HCT116 (cell line): ENCODE results near the gene CDRT15.

ENCODE experiments used
- CEBPB ChIP-seq: IDR thresholded peaks from 2 replicates; pipeline ENCODE4 v1.6.1; 2012; ENCODE audit warnings: low read depth
- CTCF ChIP-seq, 3 experiments: fragments of 200-600 bp in 1 of 3; sonication (generic) in 1 of 3; IDR thresholded peaks in 2 of 3; conservative IDR thresholded peaks in 1 of 3; 2 replicates each; pipeline ENCODE4 v1.5.1; 2012 to 2017; ENCODE audit warnings: low read depth in 2 of 3, low read length in 2 of 3, antibody characterized with exemption in 1 of 3, borderline replicate concordance in 1 of 3, control low read depth in 1 of 3, mild to moderate bottlenecking in 1 of 3, mixed read lengths in 1 of 3, mixed run types in 1 of 3, moderate library complexity in 1 of 3; ENCODE audit not compliant: insufficient read depth in 1 of 3
- ELF1 ChIP-seq: IDR thresholded peaks from 2 replicates; pipeline ENCODE4 v1.6.1; 2012; ENCODE audit warnings: low read depth, borderline replicate concordance
- SRF ChIP-seq: IDR thresholded peaks from 2 replicates; pipeline ENCODE4 v1.6.1; 2012; ENCODE audit warnings: low read depth
- ZNF274 ChIP-seq: fragments of 200-500 bp; sonication (Bioruptor generic); IDR thresholded peaks from 2 replicates; pipeline ENCODE4 v1.6.1; 2014; ENCODE audit warnings: mild to moderate bottlenecking, low read depth, low read length, inconsistent platforms

- no peak for TF ChIP-seq CTCF (IDR thresholded peaks at IDR 0.05 in 2 of 3, conservative IDR thresholded peaks at IDR 0.05 in 1 of 3; ENCODE audit: borderline replicate concordance in 1 of 3, insufficient read depth in 1 of 3, low read depth in 2 of 3, low read length in 2 of 3)
- TF ChIP-seq SRF = no peak
- TF ChIP-seq CEBPB = no peak
- TF ChIP-seq ELF1 = no peak
- no peak for TF ChIP-seq ZNF274
These were observed 8.3 kb upstream of the CDRT15 start for GRCh38 chr17:14245002-14245401.
